HEK293 (cell line): Measurements from ENCODE around the gene TSC22D3.
A peak's percentile ranks its signal among the peaks of the same experiment; 100 is the strongest.

Experiments
- CTCF ChIA-PET: fragments of 350-600 bp; formaldehyde crosslinking; extraction: SDS; loops from one replicate; lab custom pipeline; 2021; ENCODE audit warnings: antibody characterized with exemption; lab: Yijun Ruan, JAX
- POLR2A ChIA-PET: fragments of 300-600 bp; formaldehyde crosslinking; extraction: SDS; loops from one replicate; lab custom pipeline; 2020; ENCODE audit warnings: antibody characterized with exemption, inconsistent platforms; lab: Yijun Ruan, JAX
- H3K27ac ChIP-seq: fragments of 200-500 bp; sonication (Bioruptor generic); 2 replicates; pipeline ENCODE4 v1.5.1; 2014; ENCODE audit warnings: low read depth, low read length, control low read depth, inconsistent platforms; ENCODE audit errors: extremely low read depth
- H3K36me3 ChIP-seq, 2 experiments: fragments of 200-500 bp in 1 of 2; sonication (Bioruptor generic) in 1 of 2; 1 replicate in 1 of 2; 2 replicates in 1 of 2; pipeline ENCODE4 v1.5.1; 2014 to 2017; ENCODE audit warnings: inconsistent platforms in 2 of 2, low read length in 2 of 2; ENCODE audit not compliant: control insufficient read depth in 2 of 2, insufficient read depth in 1 of 2
- H3K4me1 ChIP-seq: fragments of 200-500 bp; sonication (Bioruptor generic); 2 replicates; pipeline ENCODE4 v1.5.1; 2014; ENCODE audit warnings: mild to moderate bottlenecking, low read length, inconsistent platforms; ENCODE audit not compliant: control insufficient read depth, insufficient read depth
- H3K4me3 ChIP-seq: 2 replicates; pipeline ENCODE4 v1.5.1; 2011; ENCODE audit warnings: low read depth, mild to moderate bottlenecking, control low read depth, low read length, moderate library complexity
- H3K9me3 ChIP-seq: fragments of 200-500 bp; sonication (Bioruptor generic); 2 replicates; pipeline ENCODE4 v1.5.1; 2014; ENCODE audit warnings: low read depth, low read length, inconsistent platforms; ENCODE audit not compliant: control insufficient read depth, insufficient read depth
- BCL6B ChIP-seq: fragments of 450-650 bp; formaldehyde crosslinking; IDR thresholded peaks from 2 replicates; pipeline ENCODE4 v1.5.1; 2017; ENCODE audit warnings: missing biosample characterization, missing genetic modification characterization
- INSM2 ChIP-seq: fragments of 450-650 bp; formaldehyde crosslinking; IDR thresholded peaks from 2 replicates; pipeline ENCODE4 v1.5.1; 2016; ENCODE audit warnings: missing biosample characterization, missing genetic modification characterization
- KLF1 ChIP-seq: fragments of 450-650 bp; formaldehyde crosslinking; IDR thresholded peaks from 2 replicates; pipeline ENCODE4 v1.5.1; 2016; ENCODE audit warnings: missing biosample characterization, missing genetic modification characterization
- MZF1 ChIP-seq: fragments of 450-650 bp; formaldehyde crosslinking; IDR thresholded peaks from 2 replicates; pipeline ENCODE4 v1.5.1; 2017; ENCODE audit warnings: missing biosample characterization, missing genetic modification characterization, borderline replicate concordance
- PATZ1 ChIP-seq: fragments of 450-650 bp; formaldehyde crosslinking; IDR thresholded peaks from 2 replicates; pipeline ENCODE4 v1.5.1; 2016; ENCODE audit warnings: missing biosample characterization, missing genetic modification characterization
- YY1 ChIP-seq: fragments of 450-650 bp; formaldehyde crosslinking; IDR thresholded peaks from 2 replicates; pipeline ENCODE4 v1.5.1; 2018; ENCODE audit warnings: missing biosample characterization, missing genetic modification characterization
- ZBTB8A ChIP-seq: fragments of 450-650 bp; formaldehyde crosslinking; IDR thresholded peaks from 2 replicates; pipeline ENCODE4 v1.5.1; 2016; ENCODE audit warnings: missing biosample characterization, missing genetic modification characterization
- ZFHX2 ChIP-seq: fragments of 450-650 bp; formaldehyde crosslinking; conservative IDR thresholded peaks from 2 replicates; pipeline ENCODE4 v1.5.1; 2016; ENCODE audit warnings: missing biosample characterization, missing genetic modification characterization
- ZFP3 ChIP-seq: fragments of 450-650 bp; formaldehyde crosslinking; IDR thresholded peaks from 2 replicates; pipeline ENCODE4 v1.5.1; 2016; ENCODE audit warnings: low read depth, missing biosample characterization, missing genetic modification characterization
- ZFP37 ChIP-seq: fragments of 450-650 bp; formaldehyde crosslinking; IDR thresholded peaks from 2 replicates; pipeline ENCODE4 v1.5.1; 2016; ENCODE audit warnings: missing biosample characterization, missing genetic modification characterization
- ZNF114 ChIP-seq: fragments of 450-650 bp; formaldehyde crosslinking; IDR thresholded peaks from 2 replicates; pipeline ENCODE4 v1.5.0; 2017; ENCODE audit warnings: missing biosample characterization, missing genetic modification characterization
- ZNF146 ChIP-seq: fragments of 450-650 bp; formaldehyde crosslinking; IDR thresholded peaks from 2 replicates; pipeline ENCODE4 v1.5.1; 2016; ENCODE audit warnings: missing biosample characterization, missing genetic modification characterization
- ZNF274 ChIP-seq, 2 experiments: fragments of 200-500 bp in 1 of 2; fragments of 450-650 bp in 1 of 2; sonication (Bioruptor generic) in 1 of 2; formaldehyde crosslinking in 1 of 2; IDR thresholded peaks; 2 replicates each; pipeline versions ENCODE4 v1.5.1 to v1.6.1; 2014 to 2016; ENCODE audit warnings: borderline replicate concordance in 1 of 2, inconsistent platforms in 1 of 2, low read length in 1 of 2, missing biosample characterization in 1 of 2, missing genetic modification characterization in 1 of 2
- ZNF391 ChIP-seq: fragments of 450-650 bp; formaldehyde crosslinking; IDR thresholded peaks from 2 replicates; pipeline ENCODE4 v1.5.1; 2016; ENCODE audit warnings: low read depth, missing biosample characterization, missing genetic modification characterization, borderline replicate concordance
- ZNF560 ChIP-seq: fragments of 450-650 bp; formaldehyde crosslinking; IDR thresholded peaks from 2 replicates; pipeline ENCODE4 v1.5.1; 2017; ENCODE audit warnings: missing biosample characterization, missing genetic modification characterization, borderline replicate concordance
- ZNF600 ChIP-seq: fragments of 450-650 bp; formaldehyde crosslinking; IDR thresholded peaks from 2 replicates; pipeline ENCODE4 v1.5.1; 2016; ENCODE audit warnings: missing biosample characterization, missing genetic modification characterization
- ZNF621 ChIP-seq: fragments of 450-650 bp; formaldehyde crosslinking; IDR thresholded peaks from 2 replicates; pipeline ENCODE4 v1.5.1; 2017; ENCODE audit warnings: missing biosample characterization, missing genetic modification characterization
- ZNF626 ChIP-seq: fragments of 450-650 bp; sonication (Bioruptor Pico); formaldehyde crosslinking; IDR thresholded peaks from 2 replicates; pipeline ENCODE4 v1.5.1; 2018; ENCODE audit warnings: missing biosample characterization, missing genetic modification characterization, inconsistent platforms
- ZSCAN23 ChIP-seq: fragments of 450-650 bp; formaldehyde crosslinking; IDR thresholded peaks from 2 replicates; pipeline ENCODE4 v1.5.1; 2016; ENCODE audit warnings: missing biosample characterization, missing genetic modification characterization
- ZSCAN5A ChIP-seq: fragments of 450-650 bp; formaldehyde crosslinking; IDR thresholded peaks from 2 replicates; pipeline ENCODE4 v1.5.1; 2016; ENCODE audit warnings: missing biosample characterization, missing genetic modification characterization
- ZXDB ChIP-seq: fragments of 450-650 bp; formaldehyde crosslinking; IDR thresholded peaks from 2 replicates; pipeline ENCODE4 v1.5.1; 2016; ENCODE audit warnings: missing biosample characterization, missing genetic modification characterization
- TF ChIP-seq, protein P1 (sequence below): fragments of 450-650 bp; formaldehyde crosslinking; conservative IDR thresholded peaks from 2 replicates; pipeline ENCODE4 v1.5.1; 2016; ENCODE audit warnings: low read depth, missing biosample characterization, missing genetic modification characterization

The TSC22D3 gene

DNA sequence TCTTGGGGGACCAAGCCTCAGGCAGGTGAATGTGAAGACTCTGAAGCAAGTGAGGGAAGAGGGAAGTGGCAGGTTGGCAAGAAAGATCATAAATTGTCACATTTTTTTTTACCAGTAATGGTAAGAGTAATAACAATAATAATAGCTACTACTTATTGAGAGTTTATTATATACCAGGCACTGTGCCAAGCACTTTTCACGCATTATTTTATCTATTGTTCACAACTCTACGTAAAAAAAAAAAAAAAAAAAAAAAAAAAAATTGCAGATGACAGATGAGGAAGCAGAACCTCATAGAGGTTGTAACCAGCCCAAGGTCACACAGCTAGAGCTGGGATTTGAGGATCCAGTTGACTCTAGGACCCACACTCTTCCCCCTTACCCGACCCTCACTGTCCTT lies 40.9 kb downstream of the TSC22D3 start (continued):
- no peak for TF ChIP-seq BCL6B (tag by site-specific recombination)
- TF ChIP-seq, protein P1, sequence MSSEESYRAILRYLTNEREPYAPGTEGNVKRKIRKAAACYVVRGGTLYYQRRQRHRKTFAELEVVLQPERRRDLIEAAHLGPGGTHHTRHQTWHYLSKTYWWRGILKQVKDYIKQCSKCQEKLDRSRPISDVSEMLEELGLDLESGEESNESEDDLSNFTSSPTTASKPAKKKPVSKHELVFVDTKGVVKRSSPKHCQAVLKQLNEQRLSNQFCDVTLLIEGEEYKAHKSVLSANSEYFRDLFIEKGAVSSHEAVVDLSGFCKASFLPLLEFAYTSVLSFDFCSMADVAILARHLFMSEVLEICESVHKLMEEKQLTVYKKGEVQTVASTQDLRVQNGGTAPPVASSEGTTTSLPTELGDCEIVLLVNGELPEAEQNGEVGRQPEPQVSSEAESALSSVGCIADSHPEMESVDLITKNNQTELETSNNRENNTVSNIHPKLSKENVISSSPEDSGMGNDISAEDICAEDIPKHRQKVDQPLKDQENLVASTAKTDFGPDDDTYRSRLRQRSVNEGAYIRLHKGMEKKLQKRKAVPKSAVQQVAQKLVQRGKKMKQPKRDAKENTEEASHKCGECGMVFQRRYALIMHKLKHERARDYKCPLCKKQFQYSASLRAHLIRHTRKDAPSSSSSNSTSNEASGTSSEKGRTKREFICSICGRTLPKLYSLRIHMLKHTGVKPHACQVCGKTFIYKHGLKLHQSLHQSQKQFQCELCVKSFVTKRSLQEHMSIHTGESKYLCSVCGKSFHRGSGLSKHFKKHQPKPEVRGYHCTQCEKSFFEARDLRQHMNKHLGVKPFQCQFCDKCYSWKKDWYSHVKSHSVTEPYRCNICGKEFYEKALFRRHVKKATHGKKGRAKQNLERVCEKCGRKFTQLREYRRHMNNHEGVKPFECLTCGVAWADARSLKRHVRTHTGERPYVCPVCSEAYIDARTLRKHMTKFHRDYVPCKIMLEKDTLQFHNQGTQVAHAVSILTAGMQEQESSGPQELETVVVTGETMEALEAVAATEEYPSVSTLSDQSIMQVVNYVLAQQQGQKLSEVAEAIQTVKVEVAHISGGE (tag by site-specific recombination), result no peak
- TF ChIP-seq ZSCAN5A (tag by site-specific recombination), result no peak
- TF ChIP-seq MZF1, result no peak
- no peak for TF ChIP-seq ZNF560 (tag by site-specific recombination)
- TF ChIP-seq PATZ1 (tag by site-specific recombination), result no peak
- TF ChIP-seq ZFP37 (tag by site-specific recombination), result no peak
- TF ChIP-seq ZNF391 (tag by site-specific recombination), result no peak
- TF ChIP-seq ZNF600 (tag by site-specific recombination), result no peak

DNA sequence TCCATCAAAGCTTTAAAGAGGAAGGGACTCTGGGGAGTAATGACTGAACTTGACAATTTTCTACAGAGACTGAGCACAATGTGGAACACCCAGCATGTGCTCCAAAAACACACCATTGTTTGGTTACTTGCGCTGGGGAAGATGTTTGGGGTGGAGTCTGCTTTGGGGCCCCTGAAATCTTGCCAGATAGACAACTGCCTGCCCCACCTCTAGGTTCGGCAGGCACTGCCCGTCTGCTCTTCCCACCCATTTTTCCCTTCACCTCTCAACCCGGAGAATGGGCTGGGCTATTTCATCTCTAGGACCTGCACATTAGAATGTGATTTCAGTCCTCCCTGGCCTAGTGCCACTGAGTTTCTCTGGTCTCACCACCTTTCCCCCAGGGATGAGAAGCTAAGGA lies 41.9 kb downstream of the TSC22D3 start:
- TF ChIP-seq ZNF114 (tag by site-specific recombination) (no peak), KLF1 (tag by site-specific recombination) (peak; percentile 50; the same call in 1 of the 2 replicates)
- ChIA-PET POLR2A (interaction anchor here (0.9 kb wide), 2 partner anchors 8 to 33 kb away, joined by 3 to 4 read pairs; no protein-coding TSS in a partner anchor), CTCF (interaction anchor here (0.7 to 1.2 kb wide), 2 partner anchors 61 to 128 kb away, joined by 3 to 4 read pairs; no protein-coding TSS in a partner anchor)
- Histone ChIP-seq H3K36me3 (no peaks in the 10 kb centered on the region), H3K4me3 (no peak overlapping the region), H3K9me3 (no peaks in the 10 kb centered on the region), H3K4me1 (peaks cover 30% of the 10 kb centered on the region), H3K27ac (no peak overlapping the region)

GRCh38 chrX:107731831-107732502 lies 43.6 kb downstream of the TSC22D3 start:
- Histone ChIP-seq H3K4me3 (no peak overlapping the region), H3K36me3 (no peaks in the 10 kb centered on the region), H3K27ac (peak overlapping the region; percentile 70), H3K4me1 (peaks cover 27% of the 10 kb centered on the region), H3K9me3 (no peaks in the 10 kb centered on the region)
- POLR2A ChIA-PET, result interaction anchor here (0.7 to 4.5 kb wide), 13 partner anchors 9 to 104 kb away, joined by 3 to 45 read pairs (median 5); partner anchors contain the start of genes MID2, NCBP2L, PRPS1 and TSC22D3
- CTCF ChIA-PET, result interaction anchor here (0.6 to 4.3 kb wide), 14 partner anchors 10 to 72 kb away, joined by 3 to 25 read pairs (median 3); partner anchors contain the start of genes NCBP2L and TSC22D3
- TF ChIP-seq INSM2 (tag by site-specific recombination) (no peak), ZBTB8A (tag by site-specific recombination) (peak; percentile 24; the same call in 1 of the 2 replicates), YY1 (tag by site-specific recombination) (no peak), ZSCAN23 (tag by site-specific recombination) (no peak), ZXDB (tag by site-specific recombination) (0 out of 2 replicates have a peak, but pooled peaks have one; percentile 22), ZNF621 (tag by site-specific recombination) (no peak), ZFP3 (tag by site-specific recombination) (no peak), ZNF146 (tag by site-specific recombination) (no peak), ZNF274 (IDR thresholded peaks at IDR 0.05; ENCODE audit: low read length) (no peak), ZNF274 (tag by site-specific recombination; IDR thresholded peaks at IDR 0.05; ENCODE audit: borderline replicate concordance) (no peak), ZNF600 (tag by site-specific recombination) (no peak), ZFHX2 (tag by site-specific recombination) (peak; percentile 61; the same call in 1 of the 2 replicates), ZNF626 (tag by site-specific recombination) (no peak)
